Measurements from ENCODE around the gene ENOX1. TPM values are rescaled to one million over a fixed set of nuclear protein-coding genes. Genes with fewer than 3 reads are reported as not detected.

ENOX1 gene
- 0.37 and 0.61 TPM in 2 replicates for total RNA-seq (2021; fragmentation: NEBNext Ultra II Directional; extraction: Animal tissue kit (Norgen Biotek cat#: 25700))
- 0.23 and 0.28 TPM in 2 replicates for polyA plus RNA-seq (2011; rRNA removed)
- 0.31 TPM for polyA plus RNA-seq (2011; cell fraction: cytosol; rRNA removed)
- 0.30 TPM for polyA plus RNA-seq (2011; cell fraction: nucleus; rRNA removed)
- polyA plus RNA-seq (2012, experiment 1 of 2): 0.24 to 0.94 TPM (median 0.33 TPM) in 4 replicates
- 0.08 TPM for polyA plus RNA-seq (2012, experiment 2 of 2)
- polyA plus RNA-seq (2013, experiment 1 of 2): 0.20 TPM
- 0.24 TPM for polyA plus RNA-seq (2013, experiment 2 of 2)
- 0.41 and 0.47 TPM in 2 replicates for polyA minus RNA-seq (2011; rRNA and poly(A)+ RNA removed)
- polyA minus RNA-seq (2011; cell fraction: cytosol; rRNA and poly(A)+ RNA removed): 0.37 TPM
- polyA minus RNA-seq (2011; cell fraction: nucleus; rRNA and poly(A)+ RNA removed): 2.2 TPM
- long read RNA-seq, experiment 1: 0 reads
- long read RNA-seq, experiment 2: 0 reads

GRCh38 chr13:43786766-43787517 lies at the start of gene ENOX1:
TSS of gene ENOX1 (minus strand) at chr13:43786972.
- peak within 1 kb of the TSS in 3 of 4 experiments; percentile 20 to 54 (median 30); a peak in 3 of 7 replicates for H3K9ac ChIP-seq (replicated peaks in 1 of 4; ENCODE audit: extremely low read depth in 1 of 4, low read depth in 3 of 4, low read length in 3 of 4)
- H2BK5ac ChIP-seq (ENCODE audit: low read depth, low read length): no peak within 1 kb of the TSS; the same call in 1 of the 2 replicates
- H2AFZ ChIP-seq (ENCODE audit: low read length): no peak within 1 kb of the TSS
- TF ChIP-seq SAP30 (IDR thresholded peaks at IDR 0.05; ENCODE audit: insufficient read depth, insufficient replicate concordance, low read length) (no peak), BRCA1 (IDR thresholded peaks at IDR 0.05; ENCODE audit: low read depth, low read length) (no peak), SP4 (IDR thresholded peaks at IDR 0.05; ENCODE audit: low read length) (no peak), PHF8 (conservative IDR thresholded peaks at IDR 0.05; ENCODE audit: low read depth, low read length) (peak; percentile 35), SIN3A (conservative IDR thresholded peaks at IDR 0.05 in 1 of 2, IDR thresholded peaks at IDR 0.05 in 1 of 2; ENCODE audit: low read depth in 1 of 2, low read length in 2 of 2) (0 out of 4 replicates have a peak, but pooled peaks of 1 of the 2 experiments have one; percentile 52), RNF2 (IDR thresholded peaks at IDR 0.05; ENCODE audit: borderline replicate concordance, low read depth, low read length, missing control alignments, poor library complexity, severe bottlenecking) (no peak), TAF1 (IDR thresholded peaks at IDR 0.05; ENCODE audit: low read depth, low read length) (no peak), CHD1 (IDR thresholded peaks at IDR 0.05; ENCODE audit: low read depth, low read length) (no peak)

More at GRCh38 chr13:43786766-43787517, at the start of gene ENOX1:
- Histone ChIP-seq H3K4ac (replicated peaks; ENCODE audit: insufficient read length, low read depth, low read length) (no peak within 1 kb of the TSS), H2BK12ac (ENCODE audit: low read depth, low read length) (no peak within 1 kb of the TSS), H3K56ac (replicated peaks; ENCODE audit: insufficient read length, low read depth, low read length) (no peak within 1 kb of the TSS), H4K20me1 (replicated peaks in 1 of 2; ENCODE audit: control insufficient read depth in 1 of 2, insufficient read depth in 2 of 2, low read length in 2 of 2) (peaks cover 0 to 6% of the 10 kb centered on the region in 2 experiments), H2AK5ac (ENCODE audit: low read depth, low read length) (no peak within 1 kb of the TSS), H2BK20ac (ENCODE audit: low read length) (no peak within 1 kb of the TSS), H4K8ac (ENCODE audit: extremely low read depth, insufficient read depth, low read length) (peak within 1 kb of the TSS; percentile 62), H4K5ac (ENCODE audit: insufficient read length, low read depth, low read length) (no peak within 1 kb of the TSS), H3K23me2 (ENCODE audit: low read depth, low read length) (peaks cover 17% of the 10 kb centered on the region; the same call in 1 of the 2 replicates), H3K79me1 (ENCODE audit: low read depth, low read length) (no peaks in the 10 kb centered on the region), H2BK120ac (replicated peaks; ENCODE audit: low read depth, low read length) (no peak within 1 kb of the TSS), H3K4me1 (replicated peaks in 1 of 4; ENCODE audit: control insufficient read depth in 3 of 4, insufficient read depth in 4 of 4, low read length in 3 of 4) (peaks cover 3 to 6% (median 5%) of the 10 kb centered on the region in 4 experiments; a peak in 5 of 7 replicates), H4K91ac (replicated peaks; ENCODE audit: insufficient read length, low read length) (peak within 1 kb of the TSS; percentile 68), H3K23ac (ENCODE audit: insufficient read length) (no peak within 1 kb of the TSS), H3K4me3 (ENCODE audit: extremely low read depth in 1 of 4, insufficient read depth in 2 of 4, low read depth in 3 of 4, low read length in 4 of 4) (peak within 1 kb of the TSS; percentile 39 to 81 (median 50)), H3K79me2 (ENCODE audit: control insufficient read depth in 1 of 2, insufficient read depth in 2 of 2, low read length in 2 of 2) (no peaks in the 10 kb centered on the region), H3K27ac (ENCODE audit: low read depth, low read length) (no peak within 1 kb of the TSS), H3K36me3 (ENCODE audit: control insufficient read depth in 2 of 4, insufficient read depth in 4 of 4, low read length in 3 of 4) (no peaks in the 10 kb centered on the region), H3K27me3 (replicated peaks in 1 of 4; ENCODE audit: control insufficient read depth in 3 of 4, extremely low read depth in 1 of 4, insufficient read depth in 3 of 4, low read length in 3 of 4) (peaks cover 6 to 61% (median 39%) of the 10 kb centered on the region in 4 experiments), H3K4me2 (ENCODE audit: insufficient read depth in 1 of 2, low read depth in 2 of 2, low read length in 2 of 2) (peak within 1 kb of the TSS; percentile 81 to 96), H3K9me3 (ENCODE audit: insufficient read depth in 2 of 2, low read depth in 1 of 2, low read length in 1 of 2) (no peaks in the 10 kb centered on the region), H3K18ac (ENCODE audit: extremely low read depth, low read length) (0 out of 2 replicates have a peak within 1 kb of the TSS, but pooled peaks have one; percentile 27), H2BK15ac (ENCODE audit: low read length) (peak within 1 kb of the TSS; percentile 48; the same call in 1 of the 2 replicates), H3K14ac (ENCODE audit: insufficient read length) (no peak within 1 kb of the TSS)
- WGBS, 2 experiments (ENCODE audit: extremely low coverage in 1 of 2, insufficient coverage in 1 of 2, insufficient read length in 1 of 2, insufficient replicate concordance in 2 of 2, low coverage in 1 of 2, low lambda C conversion rate in 2 of 2, missing lambda C conversion rate in 1 of 2): 3% methylated on average over 31 of the region's 93 CpGs; no CpG with 5 or more reads in 1 of the 2 experiments
- DNase-seq (ENCODE audit: low read depth in 1 of 2, low spot score in 2 of 2) (peak in 1 of 2 experiments; percentile 67), FAIRE-seq (no peak)
- POLR2A ChIA-PET (ENCODE audit: partially characterized antibody): interaction anchor here (1.7 kb wide), 1 partner anchor 18 kb away, joined by 6 read pairs; no protein-coding TSS in a partner anchor
- CTCF ChIA-PET (ENCODE audit: partially characterized antibody): interaction anchor here (1.0 to 1.8 kb wide), 3 partner anchors 17 to 345 kb away, joined by 3 to 8 read pairs (median 4); no protein-coding TSS in a partner anchor

Data from H1 (cell line).